ENCODE data around the gene FBXO2.

DNA sequence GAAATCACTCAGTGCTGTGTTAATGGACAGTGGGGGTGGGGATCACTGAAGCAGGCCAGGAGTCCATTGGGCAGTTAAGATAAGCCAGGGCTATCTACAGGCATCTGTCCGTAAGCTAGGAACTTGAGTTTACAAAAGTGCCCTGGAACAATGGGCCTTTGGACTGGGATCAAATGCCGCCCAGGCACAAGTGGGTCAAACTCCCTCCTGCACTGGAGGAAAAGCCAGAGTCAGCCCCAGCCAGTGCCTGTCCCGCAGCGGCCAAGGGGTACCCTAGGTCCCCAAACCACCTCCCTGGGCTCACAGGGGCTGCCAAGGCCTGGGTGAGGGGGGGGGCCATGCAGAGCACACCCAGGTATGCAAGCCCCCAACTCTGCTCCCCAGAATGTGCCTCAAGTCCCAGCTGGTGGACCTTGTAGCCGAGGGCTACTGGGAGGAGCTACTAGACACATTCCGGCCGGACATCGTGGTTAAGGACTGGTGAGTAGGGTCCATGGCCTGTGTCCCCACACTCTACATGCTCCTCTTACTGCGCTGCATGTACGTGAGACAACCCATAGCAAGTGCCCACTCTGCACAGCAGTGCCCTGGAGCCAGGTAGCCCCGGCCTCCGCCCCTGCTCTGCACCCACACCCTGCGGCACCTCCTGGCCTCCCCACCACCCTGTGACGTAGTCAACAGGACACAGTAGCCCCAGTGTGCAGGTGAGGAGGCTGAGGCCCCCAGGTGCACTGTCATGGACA lies 17.5 kb upstream of the FBXO2 start:
- TF ChIP-seq, protein P1, sequence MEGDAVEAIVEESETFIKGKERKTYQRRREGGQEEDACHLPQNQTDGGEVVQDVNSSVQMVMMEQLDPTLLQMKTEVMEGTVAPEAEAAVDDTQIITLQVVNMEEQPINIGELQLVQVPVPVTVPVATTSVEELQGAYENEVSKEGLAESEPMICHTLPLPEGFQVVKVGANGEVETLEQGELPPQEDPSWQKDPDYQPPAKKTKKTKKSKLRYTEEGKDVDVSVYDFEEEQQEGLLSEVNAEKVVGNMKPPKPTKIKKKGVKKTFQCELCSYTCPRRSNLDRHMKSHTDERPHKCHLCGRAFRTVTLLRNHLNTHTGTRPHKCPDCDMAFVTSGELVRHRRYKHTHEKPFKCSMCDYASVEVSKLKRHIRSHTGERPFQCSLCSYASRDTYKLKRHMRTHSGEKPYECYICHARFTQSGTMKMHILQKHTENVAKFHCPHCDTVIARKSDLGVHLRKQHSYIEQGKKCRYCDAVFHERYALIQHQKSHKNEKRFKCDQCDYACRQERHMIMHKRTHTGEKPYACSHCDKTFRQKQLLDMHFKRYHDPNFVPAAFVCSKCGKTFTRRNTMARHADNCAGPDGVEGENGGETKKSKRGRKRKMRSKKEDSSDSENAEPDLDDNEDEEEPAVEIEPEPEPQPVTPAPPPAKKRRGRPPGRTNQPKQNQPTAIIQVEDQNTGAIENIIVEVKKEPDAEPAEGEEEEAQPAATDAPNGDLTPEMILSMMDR (IDR thresholded peaks at IDR 0.05 in 2 of 3, conservative IDR thresholded peaks at IDR 0.05 in 1 of 3; ENCODE audit: borderline replicate concordance in 1 of 3, insufficient read depth in 1 of 3, low read depth in 2 of 3, low read length in 2 of 3) = no peak
- TF ChIP-seq ELF1 (IDR thresholded peaks at IDR 0.05; ENCODE audit: borderline replicate concordance, low read depth) (no peak), SIN3A (IDR thresholded peaks at IDR 0.05; ENCODE audit: low read depth) (no peak), YY1 (IDR thresholded peaks at IDR 0.05; ENCODE audit: extremely low read depth, insufficient replicate concordance, low read depth, low read length) (no peak), EZH2 (IDR thresholded peaks at IDR 0.05) (no peak), POLR2AphosphoS5 (IDR thresholded peaks at IDR 0.05; ENCODE audit: low read depth, low read length) (no peak), RAD21 (IDR thresholded peaks at IDR 0.05; ENCODE audit: low read depth) (no peak), POLR2A (IDR thresholded peaks at IDR 0.05; ENCODE audit: borderline replicate concordance, extremely low read depth, insufficient read depth, insufficient read length) (no peak), SRF (IDR thresholded peaks at IDR 0.05; ENCODE audit: low read depth) (no peak), TCF7L2 (IDR thresholded peaks at IDR 0.05; ENCODE audit: borderline replicate concordance, extremely low read depth, insufficient read depth, insufficient read length) (no peak), SP1 (IDR thresholded peaks at IDR 0.05; ENCODE audit: low read depth) (no peak), ZFX (IDR thresholded peaks at IDR 0.05) (no peak)
- TF ChIP-seq, protein P2, sequence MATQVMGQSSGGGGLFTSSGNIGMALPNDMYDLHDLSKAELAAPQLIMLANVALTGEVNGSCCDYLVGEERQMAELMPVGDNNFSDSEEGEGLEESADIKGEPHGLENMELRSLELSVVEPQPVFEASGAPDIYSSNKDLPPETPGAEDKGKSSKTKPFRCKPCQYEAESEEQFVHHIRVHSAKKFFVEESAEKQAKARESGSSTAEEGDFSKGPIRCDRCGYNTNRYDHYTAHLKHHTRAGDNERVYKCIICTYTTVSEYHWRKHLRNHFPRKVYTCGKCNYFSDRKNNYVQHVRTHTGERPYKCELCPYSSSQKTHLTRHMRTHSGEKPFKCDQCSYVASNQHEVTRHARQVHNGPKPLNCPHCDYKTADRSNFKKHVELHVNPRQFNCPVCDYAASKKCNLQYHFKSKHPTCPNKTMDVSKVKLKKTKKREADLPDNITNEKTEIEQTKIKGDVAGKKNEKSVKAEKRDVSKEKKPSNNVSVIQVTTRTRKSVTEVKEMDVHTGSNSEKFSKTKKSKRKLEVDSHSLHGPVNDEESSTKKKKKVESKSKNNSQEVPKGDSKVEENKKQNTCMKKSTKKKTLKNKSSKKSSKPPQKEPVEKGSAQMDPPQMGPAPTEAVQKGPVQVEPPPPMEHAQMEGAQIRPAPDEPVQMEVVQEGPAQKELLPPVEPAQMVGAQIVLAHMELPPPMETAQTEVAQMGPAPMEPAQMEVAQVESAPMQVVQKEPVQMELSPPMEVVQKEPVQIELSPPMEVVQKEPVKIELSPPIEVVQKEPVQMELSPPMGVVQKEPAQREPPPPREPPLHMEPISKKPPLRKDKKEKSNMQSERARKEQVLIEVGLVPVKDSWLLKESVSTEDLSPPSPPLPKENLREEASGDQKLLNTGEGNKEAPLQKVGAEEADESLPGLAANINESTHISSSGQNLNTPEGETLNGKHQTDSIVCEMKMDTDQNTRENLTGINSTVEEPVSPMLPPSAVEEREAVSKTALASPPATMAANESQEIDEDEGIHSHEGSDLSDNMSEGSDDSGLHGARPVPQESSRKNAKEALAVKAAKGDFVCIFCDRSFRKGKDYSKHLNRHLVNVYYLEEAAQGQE (IDR thresholded peaks at IDR 0.05; ENCODE audit: low read depth) = no peak
